SK-N-SH treated with all-trans-retinoic acid at 6 μM for 48 hours (cell line): ENCODE results near the gene COX20.

Source experiments
- PPARA ChIP-seq: fragments of 250-450 bp; sonication (Bioruptor Pico); IDR thresholded peaks from 2 replicates; pipeline ENCODE4 v1.5.0; 2020; ENCODE audit warnings: mild to moderate bottlenecking, borderline replicate concordance
- RARB ChIP-seq: fragments of 250-450 bp; sonication (Bioruptor Pico); IDR thresholded peaks from 2 replicates; pipeline ENCODE4 v1.8.0; 2021; ENCODE audit warnings: mild to moderate bottlenecking, moderate library complexity
- ZFP3 ChIP-seq: fragments of 250-450 bp; sonication (Bioruptor Pico); IDR thresholded peaks from 2 replicates; pipeline ENCODE4 v1.5.0; 2020; ENCODE audit warnings: mild to moderate bottlenecking, moderate library complexity
- TF ChIP-seq, protein P1 (sequence below): fragments of 250-450 bp; sonication (Bioruptor Pico); IDR thresholded peaks from 2 replicates; pipeline ENCODE4 v1.8.0; 2020; ENCODE audit warnings: mild to moderate bottlenecking, moderate library complexity, borderline replicate concordance
- TF ChIP-seq, protein P2 (sequence below): fragments of 250-450 bp; sonication (Bioruptor Pico); IDR thresholded peaks from 2 replicates; pipeline ENCODE4 v1.5.0; 2020; ENCODE audit warnings: mild to moderate bottlenecking, moderate library complexity

DNA sequence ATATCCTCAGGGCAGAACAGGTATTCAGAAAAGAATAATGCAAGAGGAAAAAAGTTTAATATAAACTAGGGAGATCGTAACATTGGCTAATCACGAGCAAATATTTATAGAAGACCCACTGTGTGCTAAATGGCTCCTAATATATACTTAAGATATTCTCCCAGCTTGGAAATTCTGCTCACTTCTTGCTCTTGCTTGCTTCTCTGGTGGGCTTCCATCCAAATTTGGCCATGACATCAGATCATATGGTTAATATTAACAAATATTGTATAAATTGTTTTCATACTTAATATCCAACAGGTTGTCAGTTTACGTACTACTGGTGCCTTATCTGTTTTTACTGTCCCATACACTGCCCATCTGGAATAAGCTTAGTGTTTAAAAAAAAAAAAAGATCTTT, 1.1 kb downstream of the COX20 start:
- TF ChIP-seq RARB (CRISPR knock-in tag), result no peak
- TF ChIP-seq, protein P1, sequence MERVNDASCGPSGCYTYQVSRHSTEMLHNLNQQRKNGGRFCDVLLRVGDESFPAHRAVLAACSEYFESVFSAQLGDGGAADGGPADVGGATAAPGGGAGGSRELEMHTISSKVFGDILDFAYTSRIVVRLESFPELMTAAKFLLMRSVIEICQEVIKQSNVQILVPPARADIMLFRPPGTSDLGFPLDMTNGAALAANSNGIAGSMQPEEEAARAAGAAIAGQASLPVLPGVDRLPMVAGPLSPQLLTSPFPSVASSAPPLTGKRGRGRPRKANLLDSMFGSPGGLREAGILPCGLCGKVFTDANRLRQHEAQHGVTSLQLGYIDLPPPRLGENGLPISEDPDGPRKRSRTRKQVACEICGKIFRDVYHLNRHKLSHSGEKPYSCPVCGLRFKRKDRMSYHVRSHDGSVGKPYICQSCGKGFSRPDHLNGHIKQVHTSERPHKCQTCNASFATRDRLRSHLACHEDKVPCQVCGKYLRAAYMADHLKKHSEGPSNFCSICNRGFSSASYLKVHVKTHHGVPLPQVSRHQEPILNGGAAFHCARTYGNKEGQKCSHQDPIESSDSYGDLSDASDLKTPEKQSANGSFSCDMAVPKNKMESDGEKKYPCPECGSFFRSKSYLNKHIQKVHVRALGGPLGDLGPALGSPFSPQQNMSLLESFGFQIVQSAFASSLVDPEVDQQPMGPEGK (CRISPR knock-in tag), result no peak
- TF ChIP-seq ZFP3 (CRISPR knock-in tag), result no peak
- TF ChIP-seq PPARA, result no peak
- TF ChIP-seq, protein P2, sequence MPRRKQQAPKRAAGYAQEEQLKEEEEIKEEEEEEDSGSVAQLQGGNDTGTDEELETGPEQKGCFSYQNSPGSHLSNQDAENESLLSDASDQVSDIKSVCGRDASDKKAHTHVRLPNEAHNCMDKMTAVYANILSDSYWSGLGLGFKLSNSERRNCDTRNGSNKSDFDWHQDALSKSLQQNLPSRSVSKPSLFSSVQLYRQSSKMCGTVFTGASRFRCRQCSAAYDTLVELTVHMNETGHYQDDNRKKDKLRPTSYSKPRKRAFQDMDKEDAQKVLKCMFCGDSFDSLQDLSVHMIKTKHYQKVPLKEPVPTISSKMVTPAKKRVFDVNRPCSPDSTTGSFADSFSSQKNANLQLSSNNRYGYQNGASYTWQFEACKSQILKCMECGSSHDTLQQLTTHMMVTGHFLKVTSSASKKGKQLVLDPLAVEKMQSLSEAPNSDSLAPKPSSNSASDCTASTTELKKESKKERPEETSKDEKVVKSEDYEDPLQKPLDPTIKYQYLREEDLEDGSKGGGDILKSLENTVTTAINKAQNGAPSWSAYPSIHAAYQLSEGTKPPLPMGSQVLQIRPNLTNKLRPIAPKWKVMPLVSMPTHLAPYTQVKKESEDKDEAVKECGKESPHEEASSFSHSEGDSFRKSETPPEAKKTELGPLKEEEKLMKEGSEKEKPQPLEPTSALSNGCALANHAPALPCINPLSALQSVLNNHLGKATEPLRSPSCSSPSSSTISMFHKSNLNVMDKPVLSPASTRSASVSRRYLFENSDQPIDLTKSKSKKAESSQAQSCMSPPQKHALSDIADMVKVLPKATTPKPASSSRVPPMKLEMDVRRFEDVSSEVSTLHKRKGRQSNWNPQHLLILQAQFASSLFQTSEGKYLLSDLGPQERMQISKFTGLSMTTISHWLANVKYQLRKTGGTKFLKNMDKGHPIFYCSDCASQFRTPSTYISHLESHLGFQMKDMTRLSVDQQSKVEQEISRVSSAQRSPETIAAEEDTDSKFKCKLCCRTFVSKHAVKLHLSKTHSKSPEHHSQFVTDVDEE (CRISPR knock-in tag), result no peak
